Hematopoietic multipotent progenitor cell treated with erythropoietin and hydrocortisone succinate and interleukin-3 and kit ligand, for 6 days (in vitro differentiated cells): Measurements from ENCODE around the gene UAP1L1.
"Not testable (repeated sequence)": the region's sequence is repeated elsewhere in the genome, so short reads cannot be mapped to it uniquely, and the experiment has no call there.

Experiments used
- DNase-seq: peaks from one replicate; pipeline ENCODE4 v3.0.0-alpha.2; 2015

The UAP1L1 gene

DNA sequence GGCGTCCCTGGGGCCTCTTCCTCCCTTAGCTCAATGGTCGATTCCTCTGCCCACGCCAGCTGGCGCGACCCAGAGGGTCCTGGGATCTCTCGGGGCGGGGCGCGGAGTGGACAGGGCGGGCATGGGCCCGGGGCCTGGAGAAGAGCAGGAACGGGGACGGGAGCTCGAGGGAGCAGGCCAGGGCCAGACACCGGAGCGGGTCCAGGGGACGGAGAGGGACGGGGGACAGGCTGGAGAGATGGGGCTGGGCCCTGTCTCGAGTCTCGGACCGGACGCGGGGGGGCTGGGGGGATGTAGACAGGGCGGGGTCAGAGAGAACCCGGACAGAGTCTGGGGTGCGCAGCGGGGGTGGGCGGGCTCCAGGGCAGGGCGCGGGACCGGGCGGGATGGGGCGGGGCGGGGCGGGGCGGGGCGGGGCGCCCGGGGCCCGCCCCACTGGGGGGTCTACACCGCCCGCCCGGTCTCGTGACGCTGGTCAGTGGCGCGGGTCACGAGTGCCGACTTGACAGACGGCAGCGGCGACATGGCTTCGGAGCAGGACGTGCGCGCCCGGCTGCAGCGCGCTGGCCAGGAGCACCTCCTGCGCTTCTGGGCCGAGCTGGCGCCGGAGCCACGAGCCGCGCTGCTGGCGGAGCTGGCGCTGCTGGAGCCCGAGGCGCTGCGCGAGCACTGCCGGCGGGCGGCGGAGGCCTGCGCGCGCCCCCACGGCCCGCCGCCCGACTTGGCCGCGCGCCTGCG lies at the start of gene UAP1L1:
TSS of gene UAP1L1 (plus strand) at position 508 of the 738 bp plus-strand sequence. CDS start at position 524, 16 bp downstream.
- DNase-seq, result peak; percentile 81

DNA sequence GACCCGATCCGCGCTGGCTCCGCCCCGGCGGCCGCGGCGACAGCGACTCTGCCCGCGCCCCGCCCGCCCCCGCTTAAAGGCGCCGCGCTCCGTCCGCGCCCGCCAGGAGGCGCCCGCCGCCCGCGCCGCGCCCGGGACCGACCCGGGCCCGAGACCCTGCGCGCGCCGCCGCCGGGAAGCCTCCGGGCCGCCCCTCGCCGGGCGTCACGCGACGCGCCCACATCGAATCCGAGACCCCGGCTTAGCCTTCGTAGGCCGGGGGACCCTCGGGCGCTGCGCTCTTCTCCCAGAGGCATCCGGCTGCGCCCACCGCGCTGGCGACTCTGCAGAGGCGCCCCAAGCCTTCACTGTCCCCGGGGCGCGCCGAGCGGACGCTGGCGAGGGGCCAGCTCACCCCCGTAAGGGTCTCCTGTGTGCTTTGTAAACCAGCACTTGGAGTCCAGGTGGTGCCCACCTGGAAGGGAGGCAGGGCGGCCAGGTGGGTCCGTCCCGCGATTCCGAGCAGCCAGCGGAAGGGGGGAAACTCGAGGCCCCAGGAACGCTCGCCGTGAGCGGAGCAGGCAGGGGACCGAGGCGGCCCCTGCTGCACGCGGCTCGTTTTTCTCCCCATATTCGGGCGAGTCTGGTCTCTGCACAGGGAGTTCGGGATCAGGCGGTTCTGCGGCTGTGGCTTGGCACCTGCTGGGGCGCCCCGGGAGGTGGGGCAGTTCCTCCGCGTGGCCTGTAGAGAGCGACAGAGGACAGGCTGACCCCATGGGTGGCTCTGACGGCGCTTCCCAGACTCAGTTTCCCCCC lies 48.9 kb upstream of the UAP1L1 start:
- DNase-seq, result peak; percentile 80

DNA sequence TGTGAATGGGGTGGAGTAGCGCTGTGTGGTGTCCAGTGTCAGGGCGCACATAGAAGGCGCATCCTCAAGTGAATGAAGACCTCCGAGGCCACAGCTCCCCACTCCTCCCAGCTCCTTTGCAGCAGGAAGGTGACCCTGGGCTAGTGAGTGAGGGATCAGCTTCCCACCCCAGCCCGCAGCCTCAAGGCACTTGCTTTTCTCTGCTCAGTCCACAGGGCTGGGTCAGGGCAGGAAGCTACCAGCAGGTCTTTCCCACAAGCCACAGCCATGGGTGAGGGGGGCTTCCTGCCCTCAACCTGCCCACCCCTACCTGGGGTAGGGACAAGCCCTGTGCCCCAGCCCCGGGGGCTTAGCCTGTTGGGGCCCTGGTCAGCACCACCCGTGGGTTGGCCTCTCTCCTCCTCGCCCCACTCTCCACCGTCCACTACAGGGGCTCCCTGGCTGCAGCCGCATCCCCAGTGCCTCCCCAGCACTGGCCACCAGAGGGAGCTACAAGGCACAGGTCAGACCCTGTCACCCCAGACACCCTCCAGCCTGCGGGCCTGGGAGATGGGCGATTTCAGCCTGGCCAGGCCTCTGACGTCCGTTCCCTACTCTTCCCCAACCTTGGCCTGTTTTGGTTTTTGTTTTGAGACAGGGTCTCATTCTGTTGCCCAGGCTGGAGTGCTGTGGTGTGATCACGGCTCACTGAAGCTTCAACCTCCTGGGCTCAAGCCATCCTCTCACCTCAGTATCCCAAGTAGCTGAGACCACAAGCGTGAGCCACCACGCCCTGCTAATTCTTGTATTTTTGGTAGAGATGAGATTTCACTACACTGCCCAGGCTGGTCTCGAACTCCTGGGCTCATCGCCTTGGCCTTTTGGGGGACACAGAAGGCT lies 48.0 kb upstream of the UAP1L1 start:
- peak; percentile 83 for DNase-seq

DNA sequence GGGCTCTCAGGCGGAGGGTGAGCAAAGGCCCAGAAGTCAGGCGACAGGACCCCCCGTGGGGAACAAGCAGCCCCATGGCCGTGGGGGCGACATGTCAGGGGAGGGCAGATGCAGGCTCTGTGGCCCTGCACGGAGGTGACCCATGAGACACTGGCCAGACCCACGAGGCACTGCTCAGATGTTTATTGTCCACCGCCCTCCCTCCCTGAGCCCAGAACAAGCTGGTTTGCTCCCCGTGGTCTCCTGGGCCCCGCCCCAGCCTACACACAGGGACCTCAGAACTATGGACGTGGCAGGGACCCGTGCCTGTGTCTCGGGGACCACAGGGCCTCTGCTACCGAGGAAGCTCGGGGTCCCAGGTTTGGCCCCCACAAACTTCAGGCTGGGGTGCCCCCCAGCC lies 47.3 kb upstream of the UAP1L1 start:
- DNase-seq, result peak; percentile 49

DNA sequence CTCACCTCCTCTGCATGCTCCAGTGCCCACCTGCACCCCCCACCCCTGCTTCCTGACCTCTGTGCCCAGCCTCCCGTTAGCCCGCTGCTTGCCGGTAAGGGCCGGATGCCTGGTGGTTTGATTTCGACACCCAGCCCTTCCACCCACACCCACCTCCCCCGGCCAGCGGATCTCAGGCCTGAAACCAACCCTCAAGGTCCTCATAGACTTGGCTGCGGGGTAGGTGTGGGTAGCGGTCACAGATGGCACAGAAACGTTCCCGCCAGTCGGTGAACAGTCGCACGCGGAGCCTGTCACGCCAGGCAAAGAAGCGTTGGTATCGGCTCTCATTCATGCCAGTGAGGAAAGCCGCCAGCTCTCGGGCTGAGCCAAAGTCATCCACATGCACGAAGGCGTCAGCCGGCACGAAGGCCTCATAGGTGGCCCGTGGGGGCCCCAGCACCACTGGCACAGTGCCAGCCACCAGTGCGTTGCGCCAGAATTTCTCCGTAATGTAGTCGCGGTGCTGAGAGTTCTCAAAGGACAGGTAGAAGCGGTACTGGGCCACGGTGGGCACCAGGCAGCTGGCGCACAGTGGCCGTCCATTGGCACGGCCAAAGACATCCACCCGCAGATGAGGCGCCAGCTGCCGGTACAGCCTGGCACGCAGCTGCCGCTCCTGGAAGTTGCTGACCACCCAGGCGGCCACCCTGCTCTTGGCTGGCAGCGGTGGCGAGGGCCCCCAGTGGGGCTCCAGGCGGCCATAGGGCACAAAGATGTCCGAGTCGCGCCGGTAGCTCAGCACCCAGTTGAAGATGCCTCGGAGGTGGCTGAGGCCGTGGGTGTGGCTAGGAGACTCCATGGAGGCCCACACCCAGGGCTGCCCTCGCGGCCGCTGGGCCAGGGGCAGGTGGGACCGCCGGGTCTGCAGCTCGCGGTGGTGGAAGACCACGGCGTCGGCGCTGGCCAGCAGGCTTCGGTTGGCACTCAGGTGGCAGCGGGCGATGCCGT lies 46.5 kb upstream of the UAP1L1 start:
- peak; percentile 85 for DNase-seq

GRCh38 chr9:137031904-137032640 lies 45.2 kb upstream of the UAP1L1 start, which contains the start of gene FUT7:
FUT7 (minus strand) TSS chr9:137032088; CDS start chr9:137031991, 97 bp downstream.
- peak; percentile 58 for DNase-seq

DNA sequence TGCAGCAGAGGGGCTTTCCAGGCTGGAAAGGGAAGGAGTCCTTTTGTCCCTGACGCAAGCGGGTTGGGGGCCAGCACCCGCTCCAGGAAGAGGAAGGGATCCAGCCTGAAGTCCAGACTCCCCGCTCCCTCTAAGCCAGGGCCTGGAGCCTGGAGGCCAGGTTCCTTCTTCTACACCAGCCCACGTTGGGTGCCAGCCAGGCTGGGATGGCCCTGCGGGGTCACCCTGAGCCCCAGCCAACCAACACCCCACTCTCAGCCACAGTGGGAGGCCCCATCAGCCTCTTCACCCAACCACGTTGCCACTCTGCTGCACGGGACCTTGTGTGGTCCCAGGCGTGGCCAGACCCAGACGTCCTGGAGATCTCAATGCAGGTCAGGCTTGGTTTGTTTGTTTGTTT lies 44.5 kb upstream of the UAP1L1 start:
- peak; percentile 76 for DNase-seq

- DNase-seq, result not testable (repeated sequence)
Observed at GRCh38 chr9:137033481-137033880, 43.8 kb upstream of the UAP1L1 start.

- peak; percentile 57 for DNase-seq
Observed at GRCh38 chr9:137034039-137034708, 43.1 kb upstream of the UAP1L1 start.

DNA sequence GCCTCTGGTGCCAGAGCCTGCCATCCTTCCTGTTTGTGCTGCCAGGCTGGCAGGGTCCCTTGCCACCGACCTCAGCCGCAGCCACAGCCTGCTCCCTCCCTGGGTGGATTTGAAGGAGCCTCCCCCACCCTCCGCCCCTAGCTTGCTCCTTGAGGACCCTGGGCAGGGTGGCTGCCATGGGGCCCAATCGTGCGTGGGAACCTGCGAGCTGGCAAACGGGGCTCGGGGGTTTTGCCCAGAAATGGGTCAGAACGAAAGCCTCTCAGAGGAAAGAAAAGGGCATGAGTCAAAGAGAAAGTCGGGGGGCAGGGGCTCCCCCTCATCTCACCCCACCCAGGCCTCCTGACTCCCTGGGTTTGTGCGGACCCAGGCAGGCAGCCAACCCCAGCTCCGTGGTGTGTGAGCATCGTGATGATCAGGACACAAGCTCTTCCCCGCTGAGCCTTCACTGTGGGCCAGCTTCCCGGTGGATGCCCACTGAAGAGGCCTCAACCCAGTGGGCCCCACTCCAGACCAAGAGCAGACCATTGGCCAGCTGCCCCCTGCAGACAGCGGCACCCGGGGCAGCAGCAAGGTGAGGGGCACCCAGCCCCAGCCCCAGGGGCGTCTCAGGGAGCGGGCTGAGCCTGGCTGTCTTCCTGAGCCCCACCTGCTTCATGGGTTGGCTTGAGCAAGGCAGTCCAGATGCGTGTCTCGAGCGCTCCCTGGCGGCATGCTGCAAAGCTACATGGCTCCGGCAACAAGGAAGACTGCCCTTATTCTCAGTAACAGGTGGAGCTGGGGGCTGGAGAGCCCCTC lies 42.4 kb upstream of the UAP1L1 start:
- DNase-seq, result peak; percentile 94

GRCh38 chr9:137035507-137035834 lies 41.8 kb upstream of the UAP1L1 start:
- DNase-seq, result no peak

DNA sequence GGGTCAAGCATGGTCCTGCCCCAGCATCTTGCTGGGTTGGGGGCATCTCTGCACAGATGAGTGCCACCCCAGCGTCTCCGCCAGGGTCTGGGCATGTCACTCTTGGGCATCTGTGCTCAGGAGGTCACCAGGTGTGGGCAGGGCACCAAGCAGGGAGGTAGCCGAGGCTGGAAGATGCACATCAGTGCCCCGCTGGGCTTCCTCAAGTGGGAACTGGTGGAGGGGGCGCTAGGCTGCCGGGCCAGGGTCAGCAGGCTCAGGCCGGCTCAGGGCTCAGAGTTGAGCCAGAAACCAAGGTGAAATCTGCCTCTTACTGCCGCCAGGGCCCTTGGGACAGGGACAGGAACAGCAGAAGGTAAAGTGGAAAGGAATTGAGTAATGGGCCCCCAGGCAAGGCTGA lies 41.4 kb upstream of the UAP1L1 start:
- DNase-seq, result no peak

- DNase-seq, result no peak
Observed at GRCh38 chr9:137037035-137037434, 40.3 kb upstream of the UAP1L1 start.

DNA sequence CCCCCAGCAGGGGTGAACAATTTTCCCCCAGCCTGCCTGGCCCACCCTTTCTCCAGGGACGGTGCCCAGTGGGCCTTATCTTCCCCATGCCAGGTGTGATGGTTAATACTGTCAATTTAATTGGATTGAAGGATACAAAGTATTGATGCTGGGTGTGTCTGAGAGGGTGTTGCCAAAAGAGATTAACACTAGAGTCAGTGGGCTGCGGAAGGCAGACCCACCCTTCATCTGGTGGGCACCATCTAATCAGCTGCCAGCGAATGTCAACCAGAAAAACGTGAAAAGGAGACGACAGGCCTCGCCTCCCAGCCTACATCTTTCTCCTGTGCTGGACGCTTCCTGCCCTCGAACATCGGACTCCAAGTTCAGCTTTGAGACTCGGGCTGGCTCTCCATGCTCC lies 39.8 kb upstream of the UAP1L1 start:
- DNase-seq, result no peak

- DNase-seq, result no peak
Observed at GRCh38 chr9:137038916-137039315, 38.4 kb upstream of the UAP1L1 start.

DNA sequence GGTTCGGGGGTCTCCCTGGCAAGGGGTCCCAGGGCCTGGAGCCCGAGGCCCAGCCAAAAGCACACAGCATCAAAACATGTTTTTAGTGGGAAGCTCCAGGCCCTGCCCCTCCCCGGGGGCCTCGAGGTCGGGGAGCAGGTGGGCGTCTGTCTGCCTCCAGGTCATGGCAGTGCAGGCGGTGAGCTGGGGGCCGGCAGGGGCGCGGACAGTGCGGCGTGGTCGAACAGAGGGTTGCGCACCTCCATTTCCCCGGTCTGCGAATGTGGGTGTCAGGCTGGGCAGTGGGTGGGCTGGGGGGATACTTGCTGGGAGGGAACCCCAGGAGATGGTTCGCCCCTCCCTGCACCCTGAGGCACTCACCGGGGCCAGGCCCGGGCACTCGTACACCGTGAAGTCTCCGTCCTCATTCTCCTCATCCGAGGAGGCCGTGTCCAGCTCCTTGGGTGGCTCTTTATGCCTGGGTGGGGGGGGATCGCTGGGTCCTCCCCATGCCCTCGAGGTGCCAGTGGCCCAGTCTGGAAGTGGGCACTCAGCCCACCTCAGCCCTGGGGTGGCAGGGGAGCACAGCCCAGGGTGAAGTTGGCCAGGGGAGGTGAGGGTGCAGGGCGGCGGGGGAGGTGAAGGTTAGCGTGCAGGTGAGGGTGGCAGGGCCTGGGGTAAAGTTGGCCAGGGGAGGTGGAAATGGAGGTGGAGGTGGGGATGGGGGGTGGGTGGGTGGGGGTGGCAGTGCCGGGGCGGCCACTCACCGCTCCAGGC lies 37.5 kb upstream of the UAP1L1 start:
- no peak for DNase-seq

DNA sequence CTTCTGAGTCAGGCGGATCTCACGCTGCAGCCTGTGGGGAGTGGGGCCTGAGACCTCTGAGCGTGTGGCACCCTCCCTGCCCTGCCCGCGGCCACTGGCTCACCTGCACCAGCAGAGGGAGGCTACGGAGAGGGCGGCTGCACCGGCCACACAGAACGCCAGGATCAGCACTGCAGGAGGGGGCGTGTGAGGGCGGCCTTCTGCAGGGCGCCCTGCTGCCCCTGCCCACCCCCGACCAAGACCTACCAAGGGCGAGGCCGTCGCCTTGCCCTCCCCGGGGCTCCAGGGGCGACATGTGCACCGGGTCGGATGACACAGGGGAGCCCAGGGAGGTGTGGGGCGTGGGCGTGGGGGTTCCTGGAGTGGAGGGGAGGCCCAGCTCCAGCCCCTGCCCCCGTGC lies 36.7 kb upstream of the UAP1L1 start:
- DNase-seq, result no peak

DNA sequence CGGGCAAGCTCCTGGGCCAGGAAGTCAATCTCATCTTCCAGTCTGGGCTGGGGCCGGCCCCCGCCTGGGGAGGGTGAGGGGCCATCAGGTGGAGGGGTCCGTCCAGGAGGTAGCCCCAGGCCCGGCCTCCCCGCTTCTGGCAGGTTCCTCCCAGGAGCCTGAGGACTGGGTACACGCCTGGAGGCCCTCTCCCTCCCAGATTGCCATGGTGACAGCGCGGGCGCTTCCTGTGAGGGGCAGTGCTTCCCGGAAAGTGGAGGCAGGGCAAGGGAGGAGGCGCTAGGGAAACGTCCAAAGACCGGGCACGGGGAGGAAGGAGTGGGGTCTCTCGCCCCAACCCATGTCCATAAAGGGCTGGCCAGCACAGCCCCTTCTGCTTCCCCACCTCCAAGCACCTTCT lies 36.2 kb upstream of the UAP1L1 start:
- DNase-seq, result no peak
